Measurements from ENCODE around the gene SBF1. TPM values are rescaled to one million over a fixed set of nuclear protein-coding genes. Genes with fewer than 3 reads are reported as not detected.
A peak's percentile ranks its signal among the peaks of the same experiment; 100 is the strongest.

The SBF1 gene
- total and polyA plus RNA-seq, 2 of the 13 experiments (the other 11 are each of a cell fraction or from before 2014, with no cell fraction given) = 31.7 to 40.9 TPM

DNA sequence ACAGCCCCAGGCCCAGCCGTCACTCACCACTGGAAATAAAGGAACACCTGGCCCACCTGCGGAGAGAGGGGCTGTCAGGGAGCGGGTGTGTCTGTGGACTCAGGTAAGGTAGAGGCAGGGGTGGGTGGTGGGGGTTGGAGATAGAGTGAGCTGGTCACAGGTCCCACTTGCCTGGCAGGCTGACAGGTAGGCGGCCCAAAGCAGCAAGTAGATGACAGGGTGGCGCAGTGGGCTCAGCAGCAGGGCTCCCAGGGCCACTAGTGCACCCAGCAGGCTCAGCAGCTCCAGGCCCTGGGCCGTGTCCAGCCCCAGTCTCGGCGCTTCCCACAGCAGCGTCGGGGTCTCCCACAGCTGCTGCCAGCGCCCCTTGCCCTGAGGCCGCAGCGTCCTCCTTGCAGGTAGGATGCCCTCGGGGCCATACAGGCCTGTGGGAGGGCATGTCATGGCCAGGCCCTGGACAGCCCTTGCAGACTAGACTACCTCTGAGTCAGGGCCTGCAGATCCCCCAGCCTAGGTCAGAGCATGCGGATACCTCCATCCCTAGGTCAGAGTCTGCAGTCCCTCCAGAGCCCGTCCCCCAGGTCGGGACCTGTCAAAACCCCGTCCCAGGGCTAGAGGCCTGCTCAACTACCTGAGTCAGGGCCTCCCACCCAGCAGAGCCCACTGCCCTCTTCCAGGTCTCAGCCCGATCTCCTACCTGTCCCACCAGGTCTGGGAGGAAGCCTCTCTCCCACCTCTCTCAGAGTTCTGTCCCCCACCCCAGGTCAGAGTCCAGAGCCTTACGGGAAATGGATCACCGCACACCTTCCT, 32.0 kb upstream of the SBF1 start (continued):
- peak; percentile 41 for TF ChIP-seq YEATS4 (CRISPR knock-in tag; IDR thresholded peaks at IDR 0.05; ENCODE audit: borderline replicate concordance)
- TF ChIP-seq, protein P1, sequence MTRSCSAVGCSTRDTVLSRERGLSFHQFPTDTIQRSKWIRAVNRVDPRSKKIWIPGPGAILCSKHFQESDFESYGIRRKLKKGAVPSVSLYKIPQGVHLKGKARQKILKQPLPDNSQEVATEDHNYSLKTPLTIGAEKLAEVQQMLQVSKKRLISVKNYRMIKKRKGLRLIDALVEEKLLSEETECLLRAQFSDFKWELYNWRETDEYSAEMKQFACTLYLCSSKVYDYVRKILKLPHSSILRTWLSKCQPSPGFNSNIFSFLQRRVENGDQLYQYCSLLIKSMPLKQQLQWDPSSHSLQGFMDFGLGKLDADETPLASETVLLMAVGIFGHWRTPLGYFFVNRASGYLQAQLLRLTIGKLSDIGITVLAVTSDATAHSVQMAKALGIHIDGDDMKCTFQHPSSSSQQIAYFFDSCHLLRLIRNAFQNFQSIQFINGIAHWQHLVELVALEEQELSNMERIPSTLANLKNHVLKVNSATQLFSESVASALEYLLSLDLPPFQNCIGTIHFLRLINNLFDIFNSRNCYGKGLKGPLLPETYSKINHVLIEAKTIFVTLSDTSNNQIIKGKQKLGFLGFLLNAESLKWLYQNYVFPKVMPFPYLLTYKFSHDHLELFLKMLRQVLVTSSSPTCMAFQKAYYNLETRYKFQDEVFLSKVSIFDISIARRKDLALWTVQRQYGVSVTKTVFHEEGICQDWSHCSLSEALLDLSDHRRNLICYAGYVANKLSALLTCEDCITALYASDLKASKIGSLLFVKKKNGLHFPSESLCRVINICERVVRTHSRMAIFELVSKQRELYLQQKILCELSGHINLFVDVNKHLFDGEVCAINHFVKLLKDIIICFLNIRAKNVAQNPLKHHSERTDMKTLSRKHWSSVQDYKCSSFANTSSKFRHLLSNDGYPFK (CRISPR knock-in tag; IDR thresholded peaks at IDR 0.05; ENCODE audit: borderline replicate concordance) = peak; percentile 67; the same call in 1 of the 2 replicates
- TF ChIP-seq ASH2L (IDR thresholded peaks at IDR 0.05; ENCODE audit: insufficient read length, low read depth, low read length) = peak; percentile 60
- TF ChIP-seq PRPF4 (IDR thresholded peaks at IDR 0.05; ENCODE audit: low read depth, low read length, poor library complexity, severe bottlenecking) = no peak
- peak; percentile 31; the same call in 1 of the 2 replicates for TF ChIP-seq NRL (CRISPR knock-in tag; IDR thresholded peaks at IDR 0.05; ENCODE audit: borderline replicate concordance)
- TF ChIP-seq, protein P2, sequence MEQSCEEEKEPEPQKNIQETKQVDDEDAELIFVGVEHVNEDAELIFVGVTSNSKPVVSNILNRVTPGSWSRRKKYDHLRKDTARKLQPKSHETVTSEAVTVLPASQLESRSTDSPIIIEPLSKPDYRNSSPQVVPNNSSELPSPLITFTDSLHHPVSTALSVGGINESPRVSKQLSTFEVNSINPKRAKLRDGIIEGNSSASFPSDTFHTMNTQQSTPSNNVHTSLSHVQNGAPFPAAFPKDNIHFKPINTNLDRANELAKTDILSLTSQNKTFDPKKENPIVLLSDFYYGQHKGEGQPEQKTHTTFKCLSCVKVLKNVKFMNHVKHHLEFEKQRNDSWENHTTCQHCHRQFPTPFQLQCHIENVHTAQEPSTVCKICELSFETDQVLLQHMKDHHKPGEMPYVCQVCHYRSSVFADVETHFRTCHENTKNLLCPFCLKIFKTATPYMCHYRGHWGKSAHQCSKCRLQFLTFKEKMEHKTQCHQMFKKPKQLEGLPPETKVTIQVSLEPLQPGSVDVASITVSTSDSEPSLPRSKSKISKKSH (CRISPR knock-in tag; IDR thresholded peaks at IDR 0.05; ENCODE audit: borderline replicate concordance) = no peak
- TF ChIP-seq, protein P3, sequence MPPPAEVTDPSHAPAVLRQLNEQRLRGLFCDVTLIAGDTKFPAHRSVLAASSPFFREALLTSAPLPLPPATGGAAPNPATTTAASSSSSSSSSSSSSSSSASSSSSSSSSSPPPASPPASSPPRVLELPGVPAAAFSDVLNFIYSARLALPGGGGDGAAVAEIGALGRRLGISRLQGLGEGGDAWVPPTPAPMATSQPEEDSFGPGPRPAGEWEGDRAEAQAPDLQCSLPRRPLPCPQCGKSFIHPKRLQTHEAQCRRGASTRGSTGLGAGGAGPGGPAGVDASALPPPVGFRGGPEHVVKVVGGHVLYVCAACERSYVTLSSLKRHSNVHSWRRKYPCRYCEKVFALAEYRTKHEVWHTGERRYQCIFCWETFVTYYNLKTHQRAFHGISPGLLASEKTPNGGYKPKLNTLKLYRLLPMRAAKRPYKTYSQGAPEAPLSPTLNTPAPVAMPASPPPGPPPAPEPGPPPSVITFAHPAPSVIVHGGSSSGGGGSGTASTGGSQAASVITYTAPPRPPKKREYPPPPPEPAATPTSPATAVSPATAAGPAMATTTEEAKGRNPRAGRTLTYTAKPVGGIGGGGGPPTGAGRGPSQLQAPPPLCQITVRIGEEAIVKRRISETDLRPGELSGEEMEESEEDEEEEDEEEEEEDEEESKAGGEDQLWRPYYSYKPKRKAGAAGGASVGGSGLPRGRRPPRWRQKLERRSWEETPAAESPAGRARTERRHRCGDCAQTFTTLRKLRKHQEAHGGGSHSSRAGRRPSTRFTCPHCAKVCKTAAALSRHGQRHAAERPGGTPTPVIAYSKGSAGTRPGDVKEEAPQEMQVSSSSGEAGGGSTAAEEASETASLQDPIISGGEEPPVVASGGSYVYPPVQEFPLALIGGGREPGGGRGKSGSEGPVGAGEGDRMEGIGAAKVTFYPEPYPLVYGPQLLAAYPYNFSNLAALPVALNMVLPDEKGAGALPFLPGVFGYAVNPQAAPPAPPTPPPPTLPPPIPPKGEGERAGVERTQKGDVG (CRISPR knock-in tag; IDR thresholded peaks at IDR 0.05; ENCODE audit: borderline replicate concordance) = peak; percentile 68; the same call in 1 of the 2 replicates
- peak; percentile 36 for TF ChIP-seq XRCC5 (optimal IDR thresholded peaks at IDR 0.05; ENCODE audit: low read length)
- TF ChIP-seq, protein P4, sequence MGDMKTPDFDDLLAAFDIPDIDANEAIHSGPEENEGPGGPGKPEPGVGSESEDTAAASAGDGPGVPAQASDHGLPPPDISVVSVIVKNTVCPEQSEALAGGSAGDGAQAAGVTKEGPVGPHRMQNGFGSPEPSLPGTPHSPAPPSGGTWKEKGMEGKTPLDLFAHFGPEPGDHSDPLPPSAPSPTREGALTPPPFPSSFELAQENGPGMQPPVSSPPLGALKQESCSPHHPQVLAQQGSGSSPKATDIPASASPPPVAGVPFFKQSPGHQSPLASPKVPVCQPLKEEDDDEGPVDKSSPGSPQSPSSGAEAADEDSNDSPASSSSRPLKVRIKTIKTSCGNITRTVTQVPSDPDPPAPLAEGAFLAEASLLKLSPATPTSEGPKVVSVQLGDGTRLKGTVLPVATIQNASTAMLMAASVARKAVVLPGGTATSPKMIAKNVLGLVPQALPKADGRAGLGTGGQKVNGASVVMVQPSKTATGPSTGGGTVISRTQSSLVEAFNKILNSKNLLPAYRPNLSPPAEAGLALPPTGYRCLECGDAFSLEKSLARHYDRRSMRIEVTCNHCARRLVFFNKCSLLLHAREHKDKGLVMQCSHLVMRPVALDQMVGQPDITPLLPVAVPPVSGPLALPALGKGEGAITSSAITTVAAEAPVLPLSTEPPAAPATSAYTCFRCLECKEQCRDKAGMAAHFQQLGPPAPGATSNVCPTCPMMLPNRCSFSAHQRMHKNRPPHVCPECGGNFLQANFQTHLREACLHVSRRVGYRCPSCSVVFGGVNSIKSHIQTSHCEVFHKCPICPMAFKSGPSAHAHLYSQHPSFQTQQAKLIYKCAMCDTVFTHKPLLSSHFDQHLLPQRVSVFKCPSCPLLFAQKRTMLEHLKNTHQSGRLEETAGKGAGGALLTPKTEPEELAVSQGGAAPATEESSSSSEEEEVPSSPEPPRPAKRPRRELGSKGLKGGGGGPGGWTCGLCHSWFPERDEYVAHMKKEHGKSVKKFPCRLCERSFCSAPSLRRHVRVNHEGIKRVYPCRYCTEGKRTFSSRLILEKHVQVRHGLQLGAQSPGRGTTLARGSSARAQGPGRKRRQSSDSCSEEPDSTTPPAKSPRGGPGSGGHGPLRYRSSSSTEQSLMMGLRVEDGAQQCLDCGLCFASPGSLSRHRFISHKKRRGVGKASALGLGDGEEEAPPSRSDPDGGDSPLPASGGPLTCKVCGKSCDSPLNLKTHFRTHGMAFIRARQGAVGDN (CRISPR knock-in tag; IDR thresholded peaks at IDR 0.05) = peak; percentile 51
- TF ChIP-seq MYC (CRISPR knock-in tag; IDR thresholded peaks at IDR 0.05; ENCODE audit: borderline replicate concordance) = peak; percentile 21; the same call in 1 of the 2 replicates
- TF ChIP-seq ZNF703 (CRISPR knock-in tag; IDR thresholded peaks at IDR 0.05; ENCODE audit: borderline replicate concordance) = 0 out of 2 replicates have a peak, but pooled peaks have one; percentile 47
- peak; percentile 53 for TF ChIP-seq ZNF781 (CRISPR knock-in tag; IDR thresholded peaks at IDR 0.05; ENCODE audit: borderline replicate concordance, not compliant biosample characterization)

Measured in HepG2 (cell line).